Prostate gland (tissue), 2 donors: ENCODE data around the gene PKHD1.

ENCODE experiments used
- CTCF ChIP-seq, 4 experiments: fragments of 200-600 bp in 2 of 4; fragments of 450-650 bp in 2 of 4; sonication (generic) in 2 of 4; IDR thresholded peaks; 1 replicate in 3 of 4; 2 replicates in 1 of 4; pipeline ENCODE4 v1.5.1; 2016 to 2019; ENCODE audit warnings: antibody characterized with exemption in 4 of 4, mild to moderate bottlenecking in 2 of 4, moderate library complexity in 2 of 4
- POLR2A ChIP-seq: fragments of 450-650 bp; IDR thresholded peaks from one replicate; pipeline ENCODE4 v1.6.1; 2016; ENCODE audit warnings: antibody characterized with exemption, mild to moderate bottlenecking
- POLR2AphosphoS5 ChIP-seq: sonication (generic); formaldehyde crosslinking; IDR thresholded peaks from one replicate; pipeline ENCODE4 v1.6.1; 2017; ENCODE audit warnings: antibody characterized with exemption

DNA sequence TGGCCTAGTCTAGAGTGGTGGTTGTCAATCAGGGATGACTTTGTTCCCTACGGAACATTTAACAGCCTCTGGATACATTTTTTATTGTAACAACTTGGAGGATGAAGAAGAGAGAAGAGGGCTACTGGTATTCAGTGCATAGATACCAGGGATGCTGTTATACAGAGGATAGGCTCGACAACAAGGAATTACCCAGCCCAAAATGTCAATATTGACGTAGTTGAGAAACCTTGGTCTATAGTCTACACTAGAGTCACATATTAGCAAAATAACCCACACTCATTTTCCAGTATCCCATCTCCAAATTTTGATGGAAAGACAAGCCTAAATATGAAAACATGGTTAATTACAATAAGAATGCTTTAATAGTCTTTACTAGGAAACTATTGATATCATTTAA lies 195.1 kb downstream of the PKHD1 start:
- TF ChIP-seq CTCF (IDR thresholded peaks at IDR 0.05) (no peak), POLR2A (no peak), POLR2AphosphoS5 (no peak)
